Measurements from ENCODE around the gene ARFGAP1.

DNA sequence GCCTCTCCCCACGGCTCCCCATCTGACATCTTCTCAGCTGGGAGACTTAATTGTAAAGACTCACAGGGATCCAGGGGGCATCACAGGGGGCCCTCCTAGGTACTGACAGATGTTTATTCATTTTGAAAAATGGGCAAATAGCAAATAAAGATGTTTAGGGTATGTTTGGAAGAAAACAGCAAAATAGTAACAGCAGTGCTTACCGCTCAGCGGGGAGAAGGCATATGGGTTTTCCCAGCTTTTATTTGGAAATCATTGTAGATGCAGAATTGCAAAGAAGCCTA, 39.6 kb upstream of the ARFGAP1 start:
- TF ChIP-seq, protein P1, sequence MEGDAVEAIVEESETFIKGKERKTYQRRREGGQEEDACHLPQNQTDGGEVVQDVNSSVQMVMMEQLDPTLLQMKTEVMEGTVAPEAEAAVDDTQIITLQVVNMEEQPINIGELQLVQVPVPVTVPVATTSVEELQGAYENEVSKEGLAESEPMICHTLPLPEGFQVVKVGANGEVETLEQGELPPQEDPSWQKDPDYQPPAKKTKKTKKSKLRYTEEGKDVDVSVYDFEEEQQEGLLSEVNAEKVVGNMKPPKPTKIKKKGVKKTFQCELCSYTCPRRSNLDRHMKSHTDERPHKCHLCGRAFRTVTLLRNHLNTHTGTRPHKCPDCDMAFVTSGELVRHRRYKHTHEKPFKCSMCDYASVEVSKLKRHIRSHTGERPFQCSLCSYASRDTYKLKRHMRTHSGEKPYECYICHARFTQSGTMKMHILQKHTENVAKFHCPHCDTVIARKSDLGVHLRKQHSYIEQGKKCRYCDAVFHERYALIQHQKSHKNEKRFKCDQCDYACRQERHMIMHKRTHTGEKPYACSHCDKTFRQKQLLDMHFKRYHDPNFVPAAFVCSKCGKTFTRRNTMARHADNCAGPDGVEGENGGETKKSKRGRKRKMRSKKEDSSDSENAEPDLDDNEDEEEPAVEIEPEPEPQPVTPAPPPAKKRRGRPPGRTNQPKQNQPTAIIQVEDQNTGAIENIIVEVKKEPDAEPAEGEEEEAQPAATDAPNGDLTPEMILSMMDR (optimal IDR thresholded peaks at IDR 0.05 in 1 of 3, IDR thresholded peaks at IDR 0.05 in 1 of 3, conservative IDR thresholded peaks at IDR 0.05 in 1 of 3; ENCODE audit: extremely low read depth in 1 of 3, insufficient read depth in 2 of 3, low read length in 3 of 3), result no peak
- TF ChIP-seq EZH2 (IDR thresholded peaks at IDR 0.05; ENCODE audit: low read length), result no peak
